ENCODE data around the gene SULT1C3.

Gene SULT1C3

DNA sequence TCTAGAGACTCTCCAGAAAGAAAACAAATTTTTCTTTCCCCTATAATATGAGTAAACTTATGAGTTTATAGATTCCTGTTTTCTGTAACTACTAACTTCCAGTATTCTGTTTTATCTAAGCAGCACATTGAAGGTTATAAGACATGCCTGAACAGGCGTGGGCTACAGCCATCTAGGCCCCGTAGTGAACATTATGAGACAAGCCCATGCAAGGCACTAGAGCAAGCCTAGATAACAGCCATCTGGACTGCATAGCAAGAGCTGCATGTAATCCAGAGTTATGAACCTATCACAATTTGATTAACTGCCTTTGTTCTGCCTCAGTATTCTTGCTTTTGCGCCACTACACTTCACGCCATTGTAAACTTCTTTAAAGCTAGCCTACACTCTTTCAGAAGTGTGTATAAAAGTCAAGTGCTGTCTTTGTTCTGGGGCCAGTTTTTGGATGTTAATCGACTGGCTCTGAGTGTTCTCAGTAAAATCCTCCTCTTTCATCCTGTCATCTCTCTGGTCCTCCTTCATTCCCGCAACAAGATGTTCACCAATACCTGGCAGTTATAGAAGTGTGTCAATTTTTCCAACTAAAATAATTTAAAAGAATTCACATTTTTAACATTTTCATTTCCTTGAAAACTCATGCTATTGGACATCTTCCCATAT lies 3.0 kb upstream of the SULT1C3 start:
- Histone ChIP-seq H3K9me3 (ENCODE audit: control insufficient read depth, low read length) (no peaks in the 10 kb centered on the region), H3K36me3 (ENCODE audit: control insufficient read depth, insufficient read depth, low read length) (no peaks in the 10 kb centered on the region), H3K27ac (no peak overlapping the region), H3K9ac (no peak overlapping the region), H3K4me2 (ENCODE audit: low read length) (no peak overlapping the region), H3K4me3 (ENCODE audit: low read depth, low read length) (no peak overlapping the region), H2AFZ (no peak overlapping the region), H3K79me2 (no peaks in the 10 kb centered on the region), H3K4me1 (no peaks in the 10 kb centered on the region), H3K27me3 (ENCODE audit: control insufficient read depth, insufficient read depth, low read length) (no peaks in the 10 kb centered on the region)
- TF ChIP-seq, protein P1, sequence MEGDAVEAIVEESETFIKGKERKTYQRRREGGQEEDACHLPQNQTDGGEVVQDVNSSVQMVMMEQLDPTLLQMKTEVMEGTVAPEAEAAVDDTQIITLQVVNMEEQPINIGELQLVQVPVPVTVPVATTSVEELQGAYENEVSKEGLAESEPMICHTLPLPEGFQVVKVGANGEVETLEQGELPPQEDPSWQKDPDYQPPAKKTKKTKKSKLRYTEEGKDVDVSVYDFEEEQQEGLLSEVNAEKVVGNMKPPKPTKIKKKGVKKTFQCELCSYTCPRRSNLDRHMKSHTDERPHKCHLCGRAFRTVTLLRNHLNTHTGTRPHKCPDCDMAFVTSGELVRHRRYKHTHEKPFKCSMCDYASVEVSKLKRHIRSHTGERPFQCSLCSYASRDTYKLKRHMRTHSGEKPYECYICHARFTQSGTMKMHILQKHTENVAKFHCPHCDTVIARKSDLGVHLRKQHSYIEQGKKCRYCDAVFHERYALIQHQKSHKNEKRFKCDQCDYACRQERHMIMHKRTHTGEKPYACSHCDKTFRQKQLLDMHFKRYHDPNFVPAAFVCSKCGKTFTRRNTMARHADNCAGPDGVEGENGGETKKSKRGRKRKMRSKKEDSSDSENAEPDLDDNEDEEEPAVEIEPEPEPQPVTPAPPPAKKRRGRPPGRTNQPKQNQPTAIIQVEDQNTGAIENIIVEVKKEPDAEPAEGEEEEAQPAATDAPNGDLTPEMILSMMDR (IDR thresholded peaks at IDR 0.05) = no peak

- TF ChIP-seq, protein P1 (IDR thresholded peaks at IDR 0.05) = no peak
- Histone ChIP-seq H3K9ac (no peak overlapping the region), H3K4me2 (ENCODE audit: low read length) (no peak overlapping the region), H3K79me2 (no peaks in the 10 kb centered on the region), H2AFZ (no peak overlapping the region), H3K27me3 (ENCODE audit: control insufficient read depth, insufficient read depth, low read length) (no peaks in the 10 kb centered on the region), H3K4me3 (ENCODE audit: low read depth, low read length) (no peak overlapping the region), H3K4me1 (no peaks in the 10 kb centered on the region), H3K36me3 (ENCODE audit: control insufficient read depth, insufficient read depth, low read length) (no peaks in the 10 kb centered on the region), H3K27ac (no peak overlapping the region), H3K9me3 (ENCODE audit: control insufficient read depth, low read length) (no peaks in the 10 kb centered on the region)
Measured at GRCh38 chr2:108240966-108241365, 1.2 kb downstream of the SULT1C3 start.

- no peak overlapping the region for H3K4me3 ChIP-seq (ENCODE audit: low read depth, low read length)
- no peaks in the 10 kb centered on the region for H3K4me1 ChIP-seq
- H3K36me3 ChIP-seq (ENCODE audit: control insufficient read depth, insufficient read depth, low read length) = no peaks in the 10 kb centered on the region
- no peak overlapping the region for H2AFZ ChIP-seq
- no peaks in the 10 kb centered on the region for H3K27me3 ChIP-seq (ENCODE audit: control insufficient read depth, insufficient read depth, low read length)
- H3K9me3 ChIP-seq (ENCODE audit: control insufficient read depth, low read length) = no peaks in the 10 kb centered on the region
- H3K4me2 ChIP-seq (ENCODE audit: low read length) = no peak overlapping the region
- H3K79me2 ChIP-seq = no peaks in the 10 kb centered on the region
- H3K9ac ChIP-seq = no peak overlapping the region
- TF ChIP-seq, protein P1 (IDR thresholded peaks at IDR 0.05) = no peak
- no peak overlapping the region for H3K27ac ChIP-seq
Measured at GRCh38 chr2:108243566-108243965, 3.8 kb downstream of the SULT1C3 start.

GRCh38 chr2:108244667-108245414 lies 5.1 kb downstream of the SULT1C3 start:
- no peak overlapping the region for H3K9ac ChIP-seq
- H3K27me3 ChIP-seq (ENCODE audit: control insufficient read depth, insufficient read depth, low read length) = no peaks in the 10 kb centered on the region
- H3K36me3 ChIP-seq (ENCODE audit: control insufficient read depth, insufficient read depth, low read length) = no peaks in the 10 kb centered on the region
- no peaks in the 10 kb centered on the region for H3K79me2 ChIP-seq
- no peak overlapping the region for H3K4me2 ChIP-seq (ENCODE audit: low read length)
- H3K4me1 ChIP-seq = no peaks in the 10 kb centered on the region
- no peak overlapping the region for H2AFZ ChIP-seq
- H3K4me3 ChIP-seq (ENCODE audit: low read depth, low read length) = no peak overlapping the region
- H3K27ac ChIP-seq = no peak overlapping the region
- TF ChIP-seq, protein P1 (IDR thresholded peaks at IDR 0.05) = no peak
- no peaks in the 10 kb centered on the region for H3K9me3 ChIP-seq (ENCODE audit: control insufficient read depth, low read length)
